ENCODE measurements around the gene PRKRA. TPM values are rescaled to one million over a fixed set of nuclear protein-coding genes. Genes with fewer than 3 reads are reported as not detected.

Gene PRKRA
- total RNA-seq, 1 experiment from 2014 or later = 60.2 TPM

DNA sequence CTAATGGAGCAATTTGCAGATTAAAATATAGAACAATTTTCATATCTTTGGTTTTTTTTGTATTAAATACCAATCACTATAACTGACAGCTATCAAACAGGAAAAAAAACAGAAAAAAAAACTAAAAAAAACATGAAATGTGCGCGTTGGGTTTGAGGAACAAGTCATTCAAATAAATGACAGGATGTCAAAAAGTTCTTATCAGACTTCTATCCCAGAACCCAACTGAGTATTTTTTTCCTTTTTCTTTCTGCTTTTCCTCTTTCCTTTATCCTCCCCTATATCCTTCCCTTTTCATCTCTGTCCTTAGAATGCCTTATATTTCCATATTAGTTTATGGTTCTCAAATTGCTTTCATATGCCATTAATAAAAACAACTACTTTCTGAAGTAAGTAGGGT, 14.3 kb downstream of the PRKRA start:
- Histone ChIP-seq H3K4me3 (ENCODE audit: low read depth, low read length) (no peak overlapping the region), H3K36me3 (ENCODE audit: control insufficient read depth, insufficient read depth, low read length) (peaks cover 1% of the 10 kb centered on the region; the same call in 1 of the 2 replicates), H3K9me3 (no peaks in the 10 kb centered on the region), H3K27me3 (replicated peaks; ENCODE audit: control insufficient read depth, insufficient read depth, low read length) (no peaks in the 10 kb centered on the region), H3K4me1 (no peaks in the 10 kb centered on the region)
- ChIA-PET CTCF (no interaction called here), POLR2A (no interaction called here)
- intact Hi-C loops (cut with micrococcal nuclease; ENCODE audit: unreplicated experiment) = no loop called here
- Mint-ChIP-seq H3K4me3 (ENCODE audit: unreplicated experiment) (no peak overlapping the region), H3K27ac (ENCODE audit: unreplicated experiment) (no peak overlapping the region), H3K36me3 (ENCODE audit: insufficient read depth, unreplicated experiment) (peaks cover 60% of the 10 kb centered on the region), H3K27me3 (ENCODE audit: insufficient read depth, unreplicated experiment) (no peaks in the 10 kb centered on the region), H3K4me1 (ENCODE audit: low read depth, unreplicated experiment) (peaks cover 4% of the 10 kb centered on the region), H3K9me3 (ENCODE audit: unreplicated experiment) (no peaks in the 10 kb centered on the region)
- TF ChIP-seq, protein P1, sequence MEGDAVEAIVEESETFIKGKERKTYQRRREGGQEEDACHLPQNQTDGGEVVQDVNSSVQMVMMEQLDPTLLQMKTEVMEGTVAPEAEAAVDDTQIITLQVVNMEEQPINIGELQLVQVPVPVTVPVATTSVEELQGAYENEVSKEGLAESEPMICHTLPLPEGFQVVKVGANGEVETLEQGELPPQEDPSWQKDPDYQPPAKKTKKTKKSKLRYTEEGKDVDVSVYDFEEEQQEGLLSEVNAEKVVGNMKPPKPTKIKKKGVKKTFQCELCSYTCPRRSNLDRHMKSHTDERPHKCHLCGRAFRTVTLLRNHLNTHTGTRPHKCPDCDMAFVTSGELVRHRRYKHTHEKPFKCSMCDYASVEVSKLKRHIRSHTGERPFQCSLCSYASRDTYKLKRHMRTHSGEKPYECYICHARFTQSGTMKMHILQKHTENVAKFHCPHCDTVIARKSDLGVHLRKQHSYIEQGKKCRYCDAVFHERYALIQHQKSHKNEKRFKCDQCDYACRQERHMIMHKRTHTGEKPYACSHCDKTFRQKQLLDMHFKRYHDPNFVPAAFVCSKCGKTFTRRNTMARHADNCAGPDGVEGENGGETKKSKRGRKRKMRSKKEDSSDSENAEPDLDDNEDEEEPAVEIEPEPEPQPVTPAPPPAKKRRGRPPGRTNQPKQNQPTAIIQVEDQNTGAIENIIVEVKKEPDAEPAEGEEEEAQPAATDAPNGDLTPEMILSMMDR (IDR thresholded peaks at IDR 0.05; ENCODE audit: insufficient read depth in 1 of 2, low read depth in 1 of 2, low read length in 1 of 2, severe bottlenecking in 1 of 2, unreplicated experiment in 1 of 2) = no peak
- DNase-seq = no peak
- no TSS peak for BruUV-seq (replicated peaks)

DNA sequence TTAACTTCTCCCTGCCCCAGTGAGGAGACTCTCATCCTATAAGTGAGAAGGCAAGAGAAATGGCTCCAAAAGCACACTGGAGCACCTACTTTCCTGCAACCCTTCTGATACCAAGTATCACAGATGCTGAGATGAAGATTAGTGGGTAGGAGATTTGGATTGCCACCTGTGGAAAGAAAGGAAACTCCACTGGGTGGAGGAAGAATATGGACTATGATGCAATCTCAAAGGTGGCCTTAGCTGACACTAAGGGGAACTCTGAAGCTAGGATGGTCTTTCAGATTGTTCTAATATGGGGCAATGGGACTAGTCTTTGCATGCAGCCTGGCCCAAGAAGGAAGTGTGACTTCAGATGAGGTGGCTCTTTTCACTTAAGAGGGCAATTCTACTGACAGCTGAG, 21.6 kb downstream of the PRKRA start:
- H3K4me1 Mint-ChIP-seq (ENCODE audit: low read depth, unreplicated experiment) = no peaks in the 10 kb centered on the region
- H3K36me3 ChIP-seq (ENCODE audit: control insufficient read depth, insufficient read depth, low read length) = no peaks in the 10 kb centered on the region; the same call in 1 of the 2 replicates
- no peaks in the 10 kb centered on the region for H3K27me3 Mint-ChIP-seq (ENCODE audit: insufficient read depth, unreplicated experiment)
- no TSS peak for BruUV-seq (replicated peaks)
- H3K27me3 ChIP-seq (replicated peaks; ENCODE audit: control insufficient read depth, insufficient read depth, low read length) = no peaks in the 10 kb centered on the region
- no peak overlapping the region for H3K4me3 ChIP-seq (ENCODE audit: low read depth, low read length)
- intact Hi-C loops (cut with micrococcal nuclease; ENCODE audit: unreplicated experiment) = no loop called here
- no peak overlapping the region for H3K27ac Mint-ChIP-seq (ENCODE audit: unreplicated experiment)
- no peaks in the 10 kb centered on the region for H3K9me3 ChIP-seq
- no peak for DNase-seq
- ChIA-PET CTCF (interaction anchor here (1.6 kb wide), 1 partner anchor 10 kb away, joined by 3 read pairs; no protein-coding TSS in a partner anchor), POLR2A (no interaction called here)
- H3K9me3 Mint-ChIP-seq (ENCODE audit: unreplicated experiment) = no peaks in the 10 kb centered on the region
- TF ChIP-seq, protein P1 (IDR thresholded peaks at IDR 0.05; ENCODE audit: insufficient read depth in 1 of 2, low read depth in 1 of 2, low read length in 1 of 2, severe bottlenecking in 1 of 2, unreplicated experiment in 1 of 2) = no peak
- H3K4me1 ChIP-seq = no peaks in the 10 kb centered on the region
- H3K4me3 Mint-ChIP-seq (ENCODE audit: unreplicated experiment) = no peak overlapping the region
- H3K36me3 Mint-ChIP-seq (ENCODE audit: insufficient read depth, unreplicated experiment) = peaks cover 26% of the 10 kb centered on the region

DNA sequence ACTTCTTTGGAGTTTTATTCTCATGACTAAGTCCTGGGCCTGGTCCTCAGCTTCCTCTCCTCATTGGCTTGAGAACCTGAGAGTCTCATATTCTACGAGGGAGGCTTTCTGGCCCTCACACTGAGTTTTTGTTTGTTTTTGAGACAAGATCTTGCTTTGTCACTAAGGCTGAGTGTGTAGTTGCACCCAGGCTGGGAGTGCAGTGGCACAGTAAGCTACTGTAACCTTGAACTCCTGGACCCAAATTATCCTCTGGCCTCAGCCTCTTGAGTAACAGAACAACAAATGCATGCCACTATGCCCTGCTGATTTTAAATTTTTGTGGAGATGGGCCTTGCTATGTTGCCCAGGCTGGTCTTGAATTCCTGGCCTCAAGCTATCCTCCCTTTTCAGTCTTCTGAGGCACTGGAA, 22.6 kb downstream of the PRKRA start:
- no peak overlapping the region for H3K27ac Mint-ChIP-seq (ENCODE audit: unreplicated experiment)
- DNase-seq = no peak
- TF ChIP-seq, protein P1 (IDR thresholded peaks at IDR 0.05; ENCODE audit: insufficient read depth in 1 of 2, low read depth in 1 of 2, low read length in 1 of 2, severe bottlenecking in 1 of 2, unreplicated experiment in 1 of 2) = no peak
- Histone ChIP-seq H3K27me3 (replicated peaks; ENCODE audit: control insufficient read depth, insufficient read depth, low read length) (no peaks in the 10 kb centered on the region), H3K9me3 (no peaks in the 10 kb centered on the region), H3K4me3 (ENCODE audit: low read depth, low read length) (no peak overlapping the region), H3K36me3 (ENCODE audit: control insufficient read depth, insufficient read depth, low read length) (no peaks in the 10 kb centered on the region; the same call in 1 of the 2 replicates), H3K4me1 (no peaks in the 10 kb centered on the region)
- peaks cover 25% of the 10 kb centered on the region for H3K36me3 Mint-ChIP-seq (ENCODE audit: insufficient read depth, unreplicated experiment)
- no peaks in the 10 kb centered on the region for H3K9me3 Mint-ChIP-seq (ENCODE audit: unreplicated experiment)
- no TSS peak for BruUV-seq (replicated peaks)
- POLR2A ChIA-PET = interaction anchor here (0.6 kb wide), 1 partner anchor 19 kb away, joined by 3 read pairs; no protein-coding TSS in a partner anchor
- H3K4me1 Mint-ChIP-seq (ENCODE audit: low read depth, unreplicated experiment) = no peaks in the 10 kb centered on the region
- H3K27me3 Mint-ChIP-seq (ENCODE audit: insufficient read depth, unreplicated experiment) = no peaks in the 10 kb centered on the region
- H3K4me3 Mint-ChIP-seq (ENCODE audit: unreplicated experiment) = no peak overlapping the region
- intact Hi-C loops (cut with micrococcal nuclease; ENCODE audit: unreplicated experiment) = no loop called here
- CTCF ChIA-PET = interaction anchor here (1.0 to 1.6 kb wide), 3 partner anchors 9 to 22 kb away, joined by 3 read pairs; partner anchors contain the start of gene PRKRA

Measured in Caco-2 (cell line).